Measurements from ENCODE around the gene CTIF. TPM values are rescaled to one million over a fixed set of nuclear protein-coding genes. Genes with fewer than 3 reads are reported as not detected.

CTIF gene
- total RNA-seq, 1 experiment from 2014 or later: 26.5 TPM

DNA sequence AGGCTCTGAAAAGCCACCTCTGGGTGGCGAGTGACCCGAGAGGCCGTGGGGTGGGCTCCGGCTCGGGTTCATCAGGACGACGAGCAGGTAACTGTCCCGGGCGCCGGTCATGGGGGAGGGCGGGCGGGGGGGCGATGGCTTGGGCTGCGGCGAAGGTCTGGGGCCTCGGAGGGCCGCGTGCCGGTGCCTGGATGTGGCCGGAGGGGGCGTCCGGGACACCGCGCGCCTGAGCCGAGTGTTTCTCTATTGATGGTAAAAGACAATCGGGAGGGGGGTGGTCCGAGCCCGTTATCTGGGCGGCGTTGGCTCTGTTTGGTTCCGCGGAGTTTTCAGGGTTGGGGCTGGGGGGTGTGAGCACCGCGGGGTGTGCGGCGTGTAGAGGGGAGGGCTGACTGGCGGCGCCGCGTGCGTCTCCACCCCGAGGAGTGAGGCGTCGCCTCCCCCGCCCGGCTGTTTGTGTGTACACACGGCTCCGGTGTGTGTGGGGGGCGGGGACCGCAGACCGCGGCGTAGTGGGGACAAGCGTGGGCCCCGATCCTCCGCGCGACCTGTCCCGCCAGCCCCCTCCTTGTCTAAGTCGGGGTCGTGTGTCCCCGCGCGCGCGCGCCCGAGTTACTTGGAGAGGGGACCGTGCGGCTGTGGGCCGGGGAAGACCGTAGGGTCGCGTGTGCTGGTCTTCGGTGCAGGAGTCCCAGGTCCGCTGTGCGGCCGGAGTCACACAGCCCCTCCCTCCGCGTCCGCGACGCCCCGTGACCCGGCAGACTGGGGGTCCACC is 1.6 kb downstream of the CTIF start:
- DNase-seq (ENCODE audit: low read depth, low spot score) (no peak), ATAC-seq (peak; percentile 83)
- BruUV-seq (replicated peaks): no TSS peak
- ChIA-PET POLR2A (no interaction called here), CTCF (no interaction called here)
- intact Hi-C loops (cut with micrococcal nuclease; ENCODE audit: unreplicated experiment) (no loop called here), in situ Hi-C loops (cut with HindIII; ENCODE audit: low pct_unique_long_range_greater_than_20kb, low sequenced_read_pairs) (no loop called here)
- H3K9me3 ChIP-seq (ENCODE audit: control insufficient read depth, insufficient read depth, low read depth, low read length): no peaks in the 10 kb centered on the region
- H3K27me3 ChIP-seq (ENCODE audit: control insufficient read depth, insufficient read depth, low read length): no peaks in the 10 kb centered on the region
- H3K4me3 ChIP-seq (ENCODE audit: low read depth in 2 of 2, low read length in 2 of 2): peak overlapping the region; percentile 81 to 82
- TF ChIP-seq, protein P1, sequence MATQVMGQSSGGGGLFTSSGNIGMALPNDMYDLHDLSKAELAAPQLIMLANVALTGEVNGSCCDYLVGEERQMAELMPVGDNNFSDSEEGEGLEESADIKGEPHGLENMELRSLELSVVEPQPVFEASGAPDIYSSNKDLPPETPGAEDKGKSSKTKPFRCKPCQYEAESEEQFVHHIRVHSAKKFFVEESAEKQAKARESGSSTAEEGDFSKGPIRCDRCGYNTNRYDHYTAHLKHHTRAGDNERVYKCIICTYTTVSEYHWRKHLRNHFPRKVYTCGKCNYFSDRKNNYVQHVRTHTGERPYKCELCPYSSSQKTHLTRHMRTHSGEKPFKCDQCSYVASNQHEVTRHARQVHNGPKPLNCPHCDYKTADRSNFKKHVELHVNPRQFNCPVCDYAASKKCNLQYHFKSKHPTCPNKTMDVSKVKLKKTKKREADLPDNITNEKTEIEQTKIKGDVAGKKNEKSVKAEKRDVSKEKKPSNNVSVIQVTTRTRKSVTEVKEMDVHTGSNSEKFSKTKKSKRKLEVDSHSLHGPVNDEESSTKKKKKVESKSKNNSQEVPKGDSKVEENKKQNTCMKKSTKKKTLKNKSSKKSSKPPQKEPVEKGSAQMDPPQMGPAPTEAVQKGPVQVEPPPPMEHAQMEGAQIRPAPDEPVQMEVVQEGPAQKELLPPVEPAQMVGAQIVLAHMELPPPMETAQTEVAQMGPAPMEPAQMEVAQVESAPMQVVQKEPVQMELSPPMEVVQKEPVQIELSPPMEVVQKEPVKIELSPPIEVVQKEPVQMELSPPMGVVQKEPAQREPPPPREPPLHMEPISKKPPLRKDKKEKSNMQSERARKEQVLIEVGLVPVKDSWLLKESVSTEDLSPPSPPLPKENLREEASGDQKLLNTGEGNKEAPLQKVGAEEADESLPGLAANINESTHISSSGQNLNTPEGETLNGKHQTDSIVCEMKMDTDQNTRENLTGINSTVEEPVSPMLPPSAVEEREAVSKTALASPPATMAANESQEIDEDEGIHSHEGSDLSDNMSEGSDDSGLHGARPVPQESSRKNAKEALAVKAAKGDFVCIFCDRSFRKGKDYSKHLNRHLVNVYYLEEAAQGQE (IDR thresholded peaks at IDR 0.05; ENCODE audit: insufficient read depth in 1 of 2, low read depth in 2 of 2, low read length in 1 of 2): no peak
- TF ChIP-seq, protein P2, sequence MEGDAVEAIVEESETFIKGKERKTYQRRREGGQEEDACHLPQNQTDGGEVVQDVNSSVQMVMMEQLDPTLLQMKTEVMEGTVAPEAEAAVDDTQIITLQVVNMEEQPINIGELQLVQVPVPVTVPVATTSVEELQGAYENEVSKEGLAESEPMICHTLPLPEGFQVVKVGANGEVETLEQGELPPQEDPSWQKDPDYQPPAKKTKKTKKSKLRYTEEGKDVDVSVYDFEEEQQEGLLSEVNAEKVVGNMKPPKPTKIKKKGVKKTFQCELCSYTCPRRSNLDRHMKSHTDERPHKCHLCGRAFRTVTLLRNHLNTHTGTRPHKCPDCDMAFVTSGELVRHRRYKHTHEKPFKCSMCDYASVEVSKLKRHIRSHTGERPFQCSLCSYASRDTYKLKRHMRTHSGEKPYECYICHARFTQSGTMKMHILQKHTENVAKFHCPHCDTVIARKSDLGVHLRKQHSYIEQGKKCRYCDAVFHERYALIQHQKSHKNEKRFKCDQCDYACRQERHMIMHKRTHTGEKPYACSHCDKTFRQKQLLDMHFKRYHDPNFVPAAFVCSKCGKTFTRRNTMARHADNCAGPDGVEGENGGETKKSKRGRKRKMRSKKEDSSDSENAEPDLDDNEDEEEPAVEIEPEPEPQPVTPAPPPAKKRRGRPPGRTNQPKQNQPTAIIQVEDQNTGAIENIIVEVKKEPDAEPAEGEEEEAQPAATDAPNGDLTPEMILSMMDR (IDR thresholded peaks at IDR 0.05): peak; percentile 41
- H3K36me3 ChIP-seq (ENCODE audit: control insufficient read depth, insufficient read depth, low read length): no peaks in the 10 kb centered on the region
- peak overlapping the region; percentile 75 for H3K27ac ChIP-seq (ENCODE audit: low read length)
- peaks cover 15% of the 10 kb centered on the region for H3K4me1 ChIP-seq (ENCODE audit: control insufficient read depth, insufficient read depth, low read length)

DNA sequence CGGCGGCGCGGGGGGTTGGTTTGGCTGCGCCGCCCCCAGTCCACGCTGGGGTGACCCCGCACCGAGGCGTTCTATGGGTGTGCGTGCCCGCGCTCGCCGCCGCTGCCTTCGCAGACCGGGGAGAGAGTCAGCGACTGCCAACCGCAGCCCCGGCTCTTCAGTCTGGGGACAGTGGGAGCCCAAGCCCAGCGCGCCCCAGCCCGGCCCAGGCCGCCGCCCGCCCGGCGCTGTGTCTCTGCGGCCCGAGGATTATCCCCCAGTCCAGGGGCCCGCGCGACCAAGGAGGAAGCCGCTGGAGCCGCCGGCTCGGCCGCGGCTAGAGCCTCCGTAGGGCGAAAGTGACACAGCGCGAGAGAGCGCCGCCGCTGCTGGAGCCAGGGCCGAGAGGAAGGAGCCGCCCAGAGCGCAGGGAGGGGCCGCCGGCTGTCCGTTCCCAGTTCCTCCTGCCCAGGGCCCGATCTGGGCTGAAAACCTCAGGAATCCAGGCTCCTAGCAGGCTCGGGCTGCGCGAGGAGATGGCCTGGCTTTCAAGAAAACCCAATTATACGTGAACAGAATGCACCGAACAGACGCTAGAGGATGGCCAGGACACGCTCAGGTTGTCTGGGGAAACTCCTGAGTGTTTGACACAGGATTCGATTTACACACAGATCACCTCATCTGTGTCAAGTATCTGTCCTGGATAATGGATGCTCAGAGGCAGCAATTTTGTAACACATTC is 2.4 kb downstream of the CTIF start:
- BruUV-seq (replicated peaks): no TSS peak
- H3K9me3 ChIP-seq (ENCODE audit: control insufficient read depth, insufficient read depth, low read depth, low read length): no peaks in the 10 kb centered on the region
- DNase-seq (ENCODE audit: low read depth, low spot score): no peak
- ATAC-seq: peak; percentile 70
- H3K27ac ChIP-seq (ENCODE audit: low read length): peak overlapping the region; percentile 75
- TF ChIP-seq, protein P2 (IDR thresholded peaks at IDR 0.05): no peak
- TF ChIP-seq POLR2AphosphoS5 (IDR thresholded peaks at IDR 0.05; ENCODE audit: low read depth, low read length) (no peak), SIN3A (IDR thresholded peaks at IDR 0.05; ENCODE audit: borderline replicate concordance, insufficient read depth, low read depth, low read length) (0 out of 2 replicates have a peak, but pooled peaks have one; percentile 14)
- POLR2A ChIA-PET: no interaction called here
- H3K36me3 ChIP-seq (ENCODE audit: control insufficient read depth, insufficient read depth, low read length): no peaks in the 10 kb centered on the region
- intact Hi-C loops (cut with micrococcal nuclease; ENCODE audit: unreplicated experiment) (no loop called here), in situ Hi-C loops (cut with HindIII; ENCODE audit: low pct_unique_long_range_greater_than_20kb, low sequenced_read_pairs) (no loop called here)
- CTCF ChIA-PET: no interaction called here
- H3K4me1 ChIP-seq (ENCODE audit: control insufficient read depth, insufficient read depth, low read length): peaks cover 22% of the 10 kb centered on the region
- H3K4me3 ChIP-seq (ENCODE audit: low read depth in 2 of 2, low read length in 2 of 2): peak overlapping the region; percentile 81 to 82
- no peaks in the 10 kb centered on the region for H3K27me3 ChIP-seq (ENCODE audit: control insufficient read depth, insufficient read depth, low read length)
